A549 treated with RU486 at 1 μM for 4 hours (cell line): Measurements from ENCODE around the gene CDKN2B-AS1. TPM values are rescaled to one million over a fixed set of nuclear protein-coding genes. Genes with fewer than 3 reads are reported as not detected.

ENCODE experiments used
- total RNA-seq: library from RNA; stranded (reverse); fragments of 200-300 nt; extraction: Qiagen RNA extraction; gene quantifications from 5 replicates; pipeline ENCODE4 v1.2.3, GENCODE V29; 2022; ENCODE audit warnings: low read depth

The CDKN2B-AS1 gene
- total RNA-seq = not detected in 5 replicates

DNA sequence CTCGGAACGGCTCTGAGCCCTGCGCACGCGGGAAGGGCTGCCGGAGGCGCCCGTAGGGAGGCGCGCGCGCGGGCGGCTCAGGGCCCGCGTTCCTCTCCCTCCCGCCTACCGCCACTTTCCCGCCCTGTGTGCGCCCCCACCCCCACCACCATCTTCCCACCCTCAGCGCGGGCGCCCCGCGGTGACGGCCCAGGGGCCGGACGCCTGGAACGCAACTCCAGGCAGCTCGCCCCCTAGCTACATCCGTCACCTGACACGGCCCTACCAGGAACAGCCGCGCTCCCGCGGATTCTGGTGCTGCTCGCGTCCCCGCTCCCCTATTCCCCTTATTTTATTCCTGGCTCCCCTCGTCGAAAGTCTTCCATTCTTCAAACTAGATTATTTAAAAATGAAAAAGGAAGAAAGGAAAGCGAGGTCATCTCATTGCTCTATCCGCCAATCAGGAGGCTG is at the start of gene CDKN2B-AS1:
TSS of gene CDKN2B-AS1 (plus strand) at position 236 of the 450 bp plus-strand sequence.

DNA sequence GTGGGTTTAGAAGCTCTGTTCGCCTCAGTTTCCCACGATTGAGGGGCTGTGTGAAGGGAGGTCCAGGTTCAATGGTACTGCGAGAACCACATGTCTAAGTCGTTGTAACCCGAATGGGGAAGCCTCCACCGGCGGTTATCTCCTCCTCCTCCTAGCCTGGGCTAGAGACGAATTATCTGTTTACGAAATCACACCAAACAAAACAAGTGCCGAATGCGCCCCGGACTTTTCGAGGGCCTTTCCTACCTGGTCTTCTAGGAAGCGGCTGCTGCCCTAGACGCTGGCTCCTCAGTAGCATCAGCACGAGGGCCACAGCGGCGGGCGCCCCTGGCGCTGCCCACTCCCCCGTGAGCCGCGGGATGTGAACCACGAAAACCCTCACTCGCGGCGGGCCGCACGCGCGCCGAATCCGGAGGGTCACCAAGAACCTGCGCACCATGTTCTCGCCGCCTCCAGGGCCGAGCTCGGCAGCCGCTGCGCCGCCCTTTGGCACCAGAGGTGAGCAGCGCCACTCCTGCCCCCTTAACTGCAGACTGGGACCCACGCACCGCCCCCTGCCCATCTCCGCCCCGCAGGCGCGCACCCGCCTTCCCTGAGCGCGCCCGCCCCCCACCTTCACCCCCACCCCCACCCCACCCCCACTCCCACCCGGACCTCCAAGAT is 567 bp upstream of the CDKN2B-AS1 start, which contains the start of gene CDKN2A:
TSS of gene CDKN2A (minus strand) at position 500 of the 663 bp plus-strand sequence.

DNA sequence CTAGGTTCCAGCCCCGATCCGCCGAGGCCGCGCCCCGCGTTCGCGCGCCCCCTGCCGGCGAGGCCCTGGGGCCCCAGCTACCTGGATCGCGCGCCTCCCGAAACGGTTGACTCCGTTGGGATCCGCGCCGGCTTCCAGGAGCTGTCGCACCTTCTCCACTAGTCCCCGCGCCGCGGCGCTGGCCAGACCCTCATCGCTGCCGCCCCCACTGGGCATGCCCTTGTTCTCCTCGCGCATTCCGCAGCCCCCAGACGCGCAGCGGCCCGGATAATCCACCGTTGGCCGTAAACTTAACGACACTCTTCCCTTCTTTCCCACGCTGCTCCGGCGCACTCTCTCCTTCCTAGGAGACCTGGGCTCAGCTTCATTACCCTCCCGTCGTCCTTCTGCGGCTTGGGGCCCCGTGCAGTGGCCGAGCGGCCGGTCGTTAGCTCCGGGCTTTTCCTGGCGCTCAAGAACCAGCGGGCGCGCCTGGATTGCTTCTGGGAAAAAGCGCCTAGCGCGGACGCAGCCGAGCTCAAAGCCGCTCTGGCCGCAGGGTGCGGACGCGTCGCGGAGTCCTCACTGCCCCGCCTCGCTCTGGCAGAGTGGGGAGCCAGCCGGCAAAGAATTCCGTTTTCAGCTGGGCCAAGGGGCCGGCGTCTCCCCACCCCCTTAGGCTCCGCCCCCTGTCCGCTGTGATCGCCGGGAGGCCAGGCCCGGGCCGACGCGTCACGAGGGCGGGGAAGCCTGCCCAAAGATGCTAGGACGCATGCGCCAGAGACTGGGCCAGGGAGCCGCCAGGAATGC is 14.3 kb downstream of the CDKN2B-AS1 start, which contains the start of gene CDKN2B:
TSS of gene CDKN2B (minus strand) at position 589 of the 789 bp plus-strand sequence. CDS start at position 237, 352 bp downstream.

Other genes starting within 250 kb of the CDKN2B-AS1 start
- gene MTAP, start 192.2 kb upstream of the CDKN2B-AS1 start, total RNA-seq = 7.1 to 16.5 TPM (median 12.4 TPM) in 5 replicates
- not detected in 5 replicates for gene CDKN2A, start 399 bp upstream of the CDKN2B-AS1 start, total RNA-seq
- gene CDKN2B, start 14.5 kb downstream of the CDKN2B-AS1 start, total RNA-seq = not detected in 5 replicates